Stimulated activated naive CD8-positive, alpha-beta T cell treated with anti-CD3 and anti-CD28 coated beads, Interleukin-15, Interleukin-2, amounts not matched to agents 100 ng/mL and 50 ng/mL, for 24 hours (primary cell): Measurements from ENCODE around the gene GABRR3.

Experiments
- H3K27ac Mint-ChIP-seq: one replicate; pipeline ENCODE4 v1.8.0; 2021; ENCODE audit warnings: mild to moderate bottlenecking, mixed read lengths
- H3K27me3 Mint-ChIP-seq: one replicate; pipeline ENCODE4 v1.8.0; 2021; ENCODE audit warnings: mixed read lengths
- H3K36me3 Mint-ChIP-seq: one replicate; pipeline ENCODE4 v1.8.0; 2021; ENCODE audit warnings: low read depth, mixed read lengths
- H3K4me1 Mint-ChIP-seq: one replicate; pipeline ENCODE4 v1.8.0; 2021; ENCODE audit warnings: low read depth, mixed read lengths
- H3K4me3 Mint-ChIP-seq: one replicate; pipeline ENCODE4 v1.8.0; 2021; ENCODE audit warnings: mild to moderate bottlenecking, mixed read lengths
- H3K9me3 Mint-ChIP-seq: one replicate; pipeline ENCODE4 v1.8.0; 2021; ENCODE audit warnings: mixed read lengths

GABRR3 gene

GRCh38 chr3:98035208-98035607 lies at the start of gene GABRR3:
TSS of gene GABRR3 (minus strand) at chr3:98035315. CDS start at chr3:98034987, 328 bp downstream.
- Mint-ChIP-seq H3K4me1 (no peaks in the 10 kb centered on the region), H3K4me3 (no peak within 1 kb of the TSS), H3K9me3 (no peaks in the 10 kb centered on the region), H3K36me3 (no peaks in the 10 kb centered on the region), H3K27ac (no peak within 1 kb of the TSS), H3K27me3 (peaks cover 17% of the 10 kb centered on the region)

- H3K27ac Mint-ChIP-seq = no peak overlapping the region
- no peak overlapping the region for H3K4me3 Mint-ChIP-seq
- H3K9me3 Mint-ChIP-seq = no peaks in the 10 kb centered on the region
- no peaks in the 10 kb centered on the region for H3K36me3 Mint-ChIP-seq
- no peaks in the 10 kb centered on the region for H3K4me1 Mint-ChIP-seq
- H3K27me3 Mint-ChIP-seq = peaks cover 4% of the 10 kb centered on the region
Measured at GRCh38 chr3:98073486-98073885, 38.4 kb upstream of the GABRR3 start.

GRCh38 chr3:98070840-98071239 lies 35.7 kb upstream of the GABRR3 start:
- H3K27me3 Mint-ChIP-seq = peaks cover 7% of the 10 kb centered on the region
- no peaks in the 10 kb centered on the region for H3K9me3 Mint-ChIP-seq
- no peaks in the 10 kb centered on the region for H3K4me1 Mint-ChIP-seq
- no peak overlapping the region for H3K4me3 Mint-ChIP-seq
- H3K27ac Mint-ChIP-seq = no peak overlapping the region
- no peaks in the 10 kb centered on the region for H3K36me3 Mint-ChIP-seq

GRCh38 chr3:98068824-98069223 lies 33.7 kb upstream of the GABRR3 start:
- Mint-ChIP-seq H3K4me3 (no peak overlapping the region), H3K27ac (no peak overlapping the region), H3K36me3 (no peaks in the 10 kb centered on the region), H3K4me1 (no peaks in the 10 kb centered on the region), H3K9me3 (no peaks in the 10 kb centered on the region), H3K27me3 (peaks cover 7% of the 10 kb centered on the region)

- H3K4me1 Mint-ChIP-seq = no peaks in the 10 kb centered on the region
- no peaks in the 10 kb centered on the region for H3K36me3 Mint-ChIP-seq
- H3K9me3 Mint-ChIP-seq = no peaks in the 10 kb centered on the region
- H3K27ac Mint-ChIP-seq = no peak overlapping the region
- no peak overlapping the region for H3K4me3 Mint-ChIP-seq
- H3K27me3 Mint-ChIP-seq = peaks cover 15% of the 10 kb centered on the region
Measured at GRCh38 chr3:98058244-98058960, 23.3 kb upstream of the GABRR3 start.

GRCh38 chr3:98057631-98058030 lies 22.5 kb upstream of the GABRR3 start:
- Mint-ChIP-seq H3K27me3 (peaks cover 14% of the 10 kb centered on the region), H3K4me1 (no peaks in the 10 kb centered on the region), H3K36me3 (no peaks in the 10 kb centered on the region), H3K27ac (no peak overlapping the region), H3K9me3 (no peaks in the 10 kb centered on the region), H3K4me3 (no peak overlapping the region)

- no peaks in the 10 kb centered on the region for H3K36me3 Mint-ChIP-seq
- peaks cover 15% of the 10 kb centered on the region for H3K27me3 Mint-ChIP-seq
- H3K4me3 Mint-ChIP-seq = no peak overlapping the region
- no peak overlapping the region for H3K27ac Mint-ChIP-seq
- no peaks in the 10 kb centered on the region for H3K9me3 Mint-ChIP-seq
- H3K4me1 Mint-ChIP-seq = no peaks in the 10 kb centered on the region
Measured at GRCh38 chr3:98056035-98056434, 20.9 kb upstream of the GABRR3 start.

GRCh38 chr3:98049271-98049670 lies 14.2 kb upstream of the GABRR3 start:
- Mint-ChIP-seq H3K36me3 (no peaks in the 10 kb centered on the region), H3K9me3 (no peaks in the 10 kb centered on the region), H3K27ac (no peak overlapping the region), H3K4me3 (no peak overlapping the region), H3K4me1 (no peaks in the 10 kb centered on the region), H3K27me3 (peaks cover 9% of the 10 kb centered on the region)

- Mint-ChIP-seq H3K4me1 (no peaks in the 10 kb centered on the region), H3K27me3 (peaks cover 9% of the 10 kb centered on the region), H3K9me3 (no peaks in the 10 kb centered on the region), H3K36me3 (no peaks in the 10 kb centered on the region), H3K4me3 (no peak overlapping the region), H3K27ac (no peak overlapping the region)
Measured at GRCh38 chr3:98048586-98048985, 13.5 kb upstream of the GABRR3 start.

GRCh38 chr3:98041350-98041749 lies 6.2 kb upstream of the GABRR3 start:
- no peak overlapping the region for H3K4me3 Mint-ChIP-seq
- H3K9me3 Mint-ChIP-seq = no peaks in the 10 kb centered on the region
- peaks cover 22% of the 10 kb centered on the region for H3K27me3 Mint-ChIP-seq
- H3K4me1 Mint-ChIP-seq = no peaks in the 10 kb centered on the region
- H3K27ac Mint-ChIP-seq = no peak overlapping the region
- H3K36me3 Mint-ChIP-seq = no peaks in the 10 kb centered on the region

- no peaks in the 10 kb centered on the region for H3K4me1 Mint-ChIP-seq
- peak overlapping the region; percentile 82 for H3K4me3 Mint-ChIP-seq
- no peaks in the 10 kb centered on the region for H3K9me3 Mint-ChIP-seq
- H3K27me3 Mint-ChIP-seq = peaks cover 24% of the 10 kb centered on the region
- peak overlapping the region; percentile 76 for H3K27ac Mint-ChIP-seq
- no peaks in the 10 kb centered on the region for H3K36me3 Mint-ChIP-seq
Measured at GRCh38 chr3:98039322-98040024, 4.4 kb upstream of the GABRR3 start.

- no peaks in the 10 kb centered on the region for H3K4me1 Mint-ChIP-seq
- peaks cover 27% of the 10 kb centered on the region for H3K27me3 Mint-ChIP-seq
- H3K4me3 Mint-ChIP-seq = peak overlapping the region; percentile 82
- H3K36me3 Mint-ChIP-seq = no peaks in the 10 kb centered on the region
- H3K9me3 Mint-ChIP-seq = no peaks in the 10 kb centered on the region
- H3K27ac Mint-ChIP-seq = no peak overlapping the region
Measured at GRCh38 chr3:98038876-98039275, 3.8 kb upstream of the GABRR3 start.

GRCh38 chr3:98038286-98038685 lies 3.2 kb upstream of the GABRR3 start:
- Mint-ChIP-seq H3K27ac (no peak overlapping the region), H3K4me1 (no peaks in the 10 kb centered on the region), H3K4me3 (no peak overlapping the region), H3K9me3 (no peaks in the 10 kb centered on the region), H3K36me3 (no peaks in the 10 kb centered on the region), H3K27me3 (peaks cover 28% of the 10 kb centered on the region)

GRCh38 chr3:98034486-98034885 lies 629 bp downstream of the GABRR3 start:
- no peak overlapping the region for H3K27ac Mint-ChIP-seq
- H3K27me3 Mint-ChIP-seq = peaks cover 17% of the 10 kb centered on the region
- H3K4me3 Mint-ChIP-seq = no peak overlapping the region
- peaks cover under 1% of the 10 kb centered on the region for H3K4me1 Mint-ChIP-seq
- no peaks in the 10 kb centered on the region for H3K36me3 Mint-ChIP-seq
- H3K9me3 Mint-ChIP-seq = no peaks in the 10 kb centered on the region

GRCh38 chr3:98034036-98034435 lies 1.1 kb downstream of the GABRR3 start:
- Mint-ChIP-seq H3K27ac (no peak overlapping the region), H3K4me3 (no peak overlapping the region), H3K36me3 (no peaks in the 10 kb centered on the region), H3K27me3 (peaks cover 17% of the 10 kb centered on the region), H3K4me1 (peaks cover 5% of the 10 kb centered on the region), H3K9me3 (no peaks in the 10 kb centered on the region)

- Mint-ChIP-seq H3K4me3 (no peak overlapping the region), H3K9me3 (no peaks in the 10 kb centered on the region), H3K27me3 (peaks cover 16% of the 10 kb centered on the region), H3K36me3 (no peaks in the 10 kb centered on the region), H3K27ac (no peak overlapping the region), H3K4me1 (peaks cover 13% of the 10 kb centered on the region)
Measured at GRCh38 chr3:98032904-98033303, 2.2 kb downstream of the GABRR3 start.
